ENCODE measurements around the gene LRP5. TPM values are rescaled to one million over a fixed set of nuclear protein-coding genes. Genes with fewer than 3 reads are reported as not detected.
A peak's percentile ranks its signal among the peaks of the same experiment; 100 is the strongest.
"Not testable (repeated sequence)": the region's sequence is repeated elsewhere in the genome, so short reads cannot be mapped to it uniquely, and the experiment has no call there.

LRP5 gene
- total RNA-seq, 1 experiment from 2014 or later = 13.7 TPM

DNA sequence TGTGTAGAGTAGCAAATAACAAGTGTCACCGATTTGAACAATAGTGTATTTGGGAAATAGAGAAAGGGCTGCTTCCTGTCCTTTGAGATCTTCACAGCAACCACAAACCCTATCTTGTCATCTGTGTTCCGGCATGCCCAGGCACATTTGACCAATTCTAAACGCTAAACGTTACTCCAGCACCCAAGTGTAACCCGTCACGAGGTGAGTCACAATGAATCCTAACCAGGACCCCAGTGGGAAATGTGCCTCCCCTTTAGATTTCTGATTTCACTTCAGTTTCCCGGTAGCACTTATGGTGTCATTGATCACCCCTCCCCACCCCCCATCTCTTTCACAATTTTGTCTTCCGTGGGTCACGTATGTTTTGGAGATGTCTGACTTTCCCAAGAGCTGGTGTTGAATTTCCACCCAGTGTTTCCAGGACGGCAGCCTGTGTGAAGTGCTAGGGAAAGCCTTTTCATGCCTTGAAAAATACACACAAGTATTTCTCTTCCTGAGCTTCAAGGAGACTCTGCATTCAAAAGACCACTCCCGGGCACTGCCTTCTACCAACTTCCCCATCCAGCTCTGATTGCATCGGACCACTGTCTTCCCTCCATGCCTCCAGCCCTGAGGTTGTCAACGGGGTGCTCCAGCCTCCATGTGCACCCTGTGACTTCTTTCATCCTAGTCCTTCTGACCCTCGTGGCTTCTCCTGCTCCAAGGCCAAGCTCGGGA, 30.1 kb upstream of the LRP5 start:
- DNase-seq (ENCODE audit: low spot score) = no peak

DNA sequence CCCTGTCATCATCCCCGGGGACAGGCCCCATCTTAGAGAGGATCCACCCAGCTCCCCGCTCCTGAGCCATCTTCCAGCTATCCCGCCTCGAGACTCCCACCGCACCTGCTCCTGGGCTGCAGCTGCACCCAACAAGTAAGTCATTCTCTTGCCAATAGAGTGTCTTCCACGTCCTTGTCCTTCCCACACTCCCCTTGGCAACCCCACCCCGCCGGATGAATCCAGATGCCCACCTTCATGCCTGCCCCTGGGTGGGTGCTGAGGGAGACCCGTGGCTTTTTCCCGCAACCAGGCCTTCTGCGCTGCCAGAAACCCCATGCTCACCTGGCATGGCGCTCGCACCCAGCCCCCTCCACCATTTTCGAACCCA, 29.5 kb upstream of the LRP5 start:
- DNase-seq (ENCODE audit: low spot score) = no peak

DNA sequence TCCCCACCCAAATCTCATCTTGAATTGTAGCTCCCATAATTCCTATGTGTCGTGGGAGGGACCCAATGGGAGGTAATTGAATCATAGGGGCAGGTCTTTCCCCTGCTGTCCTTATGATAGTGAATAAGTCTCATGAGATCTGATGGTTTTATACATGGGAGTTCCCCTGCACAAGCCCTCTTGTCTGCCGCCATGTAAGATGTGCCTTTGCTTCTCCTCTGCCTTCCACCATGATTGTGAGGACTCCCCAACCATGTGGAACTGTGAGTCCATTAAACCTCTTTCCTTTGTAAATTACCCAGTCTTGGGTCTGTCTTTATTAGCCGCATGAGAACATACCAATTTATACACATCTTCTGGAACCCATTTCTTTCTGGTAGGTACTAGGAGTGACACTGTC, 27.8 kb upstream of the LRP5 start:
- not testable (repeated sequence) for DNase-seq (ENCODE audit: low spot score)

DNA sequence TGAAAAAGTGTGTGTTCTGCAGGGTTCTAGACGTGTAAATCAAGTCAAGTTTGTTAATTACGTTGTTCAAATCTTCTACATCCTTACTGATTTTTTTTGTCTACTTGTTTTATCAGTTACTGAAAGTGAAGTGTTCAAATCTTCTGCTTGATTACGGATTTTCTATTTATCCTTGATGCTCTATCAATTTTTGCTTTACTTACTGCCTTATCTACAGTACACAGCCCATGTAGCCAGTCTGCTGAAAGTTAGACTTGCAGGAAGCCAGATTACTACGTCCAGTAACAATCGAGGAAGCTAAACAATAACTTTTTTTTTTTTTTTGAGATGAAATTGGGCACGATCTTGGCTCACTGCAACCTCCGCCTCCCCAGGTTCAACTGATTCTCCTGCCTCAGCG, 25.0 kb upstream of the LRP5 start:
- no peak for DNase-seq (ENCODE audit: low spot score)

DNA sequence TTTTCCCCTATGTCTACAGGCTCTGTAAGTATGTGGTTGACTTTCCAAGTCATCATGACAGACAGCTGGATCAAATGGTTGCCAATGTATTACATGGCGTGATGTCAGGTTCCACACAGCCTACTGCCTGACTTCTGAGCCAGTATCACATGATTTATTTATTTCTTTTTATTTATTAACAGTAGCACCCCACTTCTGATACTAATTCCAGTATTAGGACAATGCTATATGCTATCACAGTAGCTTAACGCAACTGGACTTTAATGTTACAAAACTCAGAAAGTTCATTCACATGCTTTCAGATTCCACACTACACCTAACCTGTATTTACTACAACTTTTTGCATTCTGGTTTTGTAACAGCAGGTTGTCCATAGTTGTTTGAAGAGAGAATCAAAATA, 22.9 kb upstream of the LRP5 start:
- DNase-seq (ENCODE audit: low spot score) = no peak

DNA sequence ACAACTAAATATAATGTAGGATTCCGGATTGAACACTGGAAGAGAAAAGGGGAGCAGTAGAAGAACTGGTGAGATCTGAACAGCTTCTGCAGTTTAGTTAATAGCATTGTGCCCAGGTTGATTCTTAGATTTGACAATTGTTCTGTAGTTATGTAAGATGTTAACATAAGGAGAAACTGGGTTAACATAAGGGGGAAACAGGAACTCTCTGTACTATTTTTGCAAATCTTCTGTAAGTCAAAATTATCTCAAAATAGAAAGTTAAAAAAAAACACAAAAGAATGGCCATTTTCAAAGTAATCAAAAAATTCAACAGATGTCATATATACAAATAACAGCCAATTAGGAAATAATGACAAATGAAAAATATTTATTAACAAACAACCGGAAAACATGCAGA, 18.7 kb upstream of the LRP5 start:
- no peak for DNase-seq (ENCODE audit: low spot score)

DNA sequence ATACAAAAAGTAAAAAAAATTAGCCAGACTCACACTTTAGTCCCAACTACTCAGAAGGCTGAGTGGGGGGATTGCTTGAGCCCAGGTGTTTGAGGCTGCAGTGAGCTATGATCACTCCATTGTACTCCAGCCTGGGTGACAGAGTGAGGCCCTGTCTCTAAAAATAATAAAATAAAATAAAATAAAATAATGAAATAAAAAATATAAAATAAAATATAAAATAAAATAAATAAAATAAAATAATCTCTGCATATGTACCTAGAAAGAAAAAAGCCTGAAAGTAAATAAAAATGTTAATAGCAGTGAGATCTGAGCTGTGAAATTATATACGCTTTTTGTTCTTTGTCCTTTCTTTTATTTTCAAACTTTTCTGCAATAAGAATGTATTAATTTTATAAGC, 17.1 kb upstream of the LRP5 start:
- DNase-seq (ENCODE audit: low spot score) = no peak

DNA sequence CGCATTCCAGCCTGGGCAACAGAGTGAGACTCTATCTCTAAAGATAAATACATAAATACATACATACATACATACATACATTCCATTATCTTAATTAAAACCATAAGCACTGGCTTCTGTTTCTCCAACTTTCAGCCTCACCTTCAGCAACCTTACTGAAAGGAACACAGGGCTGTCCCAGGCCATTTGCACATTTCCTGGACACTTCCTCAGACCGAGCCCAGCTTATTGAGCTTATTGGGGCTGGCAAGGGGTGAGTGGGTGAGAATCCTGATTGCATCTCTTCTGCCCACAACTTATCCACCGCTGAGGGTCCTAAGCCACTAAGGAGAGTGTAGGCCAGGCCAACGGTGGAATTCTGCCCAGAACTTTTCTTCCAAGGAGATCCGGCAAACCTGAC, 16.5 kb upstream of the LRP5 start:
- no peak for DNase-seq (ENCODE audit: low spot score)

DNA sequence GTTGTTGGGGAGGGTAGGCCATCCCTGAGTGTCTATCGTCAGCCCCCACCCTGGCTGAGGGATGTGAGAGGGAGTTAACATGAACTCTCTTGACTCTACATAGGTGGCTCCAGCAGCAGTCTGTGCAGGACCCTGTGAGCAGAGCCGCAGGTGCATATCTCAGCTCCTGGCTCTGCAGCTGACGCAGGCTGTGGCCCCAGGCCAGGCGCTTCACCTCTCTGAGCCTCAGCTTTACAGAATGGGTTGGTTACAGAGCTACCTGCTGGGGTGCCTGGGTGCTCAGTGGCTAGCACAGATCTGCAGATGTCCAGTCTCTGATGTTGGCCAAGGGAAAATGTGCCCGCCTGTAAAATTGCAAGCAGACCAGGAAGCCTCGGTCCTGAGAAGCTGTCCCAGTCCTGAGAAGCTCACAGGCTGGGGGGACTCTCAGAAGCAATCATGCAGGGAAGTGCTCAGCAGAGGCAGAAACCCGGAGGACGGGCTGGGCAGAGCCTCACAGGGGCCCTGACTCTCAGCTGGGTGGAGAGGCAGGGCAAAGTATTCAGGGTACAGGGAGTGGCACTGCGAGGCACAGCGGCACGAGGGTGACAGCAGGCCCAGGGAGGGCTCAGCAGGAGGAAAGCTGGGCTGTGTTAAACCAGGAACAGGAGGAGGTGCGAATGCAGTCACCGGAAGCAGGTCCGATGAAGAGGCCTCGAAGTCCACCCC, 15.9 kb upstream of the LRP5 start:
- no peak for DNase-seq (ENCODE audit: low spot score)

DNA sequence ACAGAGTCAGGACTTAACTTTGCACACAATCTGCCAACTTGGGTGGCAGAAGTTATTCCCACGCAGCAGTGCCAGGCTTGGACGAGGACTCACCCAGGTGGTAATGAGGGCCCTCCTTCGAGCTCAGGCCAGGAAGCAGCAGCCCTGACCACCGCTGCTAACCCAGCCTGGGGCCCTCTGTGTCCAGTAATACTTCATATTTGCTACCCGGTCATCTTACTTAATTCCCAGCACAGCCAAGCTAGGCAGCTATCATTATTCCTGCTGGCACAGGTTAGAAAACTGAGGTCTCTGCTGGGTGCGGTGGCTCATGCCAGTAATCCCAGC, 15.4 kb upstream of the LRP5 start:
- DNase-seq (ENCODE audit: low spot score) = no peak

DNA sequence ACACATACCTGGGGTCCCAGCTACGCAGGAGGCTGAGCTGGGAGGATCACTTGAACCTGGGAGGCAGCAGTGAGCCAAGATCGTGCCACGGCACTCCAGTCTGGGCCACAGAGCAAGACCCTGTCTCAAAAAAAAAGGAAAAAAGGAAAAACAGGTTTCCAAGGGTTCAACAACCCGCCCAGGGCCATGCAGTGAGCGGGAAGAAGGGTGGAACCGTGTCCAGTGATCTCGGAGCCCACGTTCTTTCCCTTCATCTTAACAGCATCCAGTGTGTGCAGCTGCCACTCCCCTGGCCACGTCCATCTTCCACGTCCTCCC, 14.9 kb upstream of the LRP5 start:
- DNase-seq (ENCODE audit: low spot score) = no peak

DNA sequence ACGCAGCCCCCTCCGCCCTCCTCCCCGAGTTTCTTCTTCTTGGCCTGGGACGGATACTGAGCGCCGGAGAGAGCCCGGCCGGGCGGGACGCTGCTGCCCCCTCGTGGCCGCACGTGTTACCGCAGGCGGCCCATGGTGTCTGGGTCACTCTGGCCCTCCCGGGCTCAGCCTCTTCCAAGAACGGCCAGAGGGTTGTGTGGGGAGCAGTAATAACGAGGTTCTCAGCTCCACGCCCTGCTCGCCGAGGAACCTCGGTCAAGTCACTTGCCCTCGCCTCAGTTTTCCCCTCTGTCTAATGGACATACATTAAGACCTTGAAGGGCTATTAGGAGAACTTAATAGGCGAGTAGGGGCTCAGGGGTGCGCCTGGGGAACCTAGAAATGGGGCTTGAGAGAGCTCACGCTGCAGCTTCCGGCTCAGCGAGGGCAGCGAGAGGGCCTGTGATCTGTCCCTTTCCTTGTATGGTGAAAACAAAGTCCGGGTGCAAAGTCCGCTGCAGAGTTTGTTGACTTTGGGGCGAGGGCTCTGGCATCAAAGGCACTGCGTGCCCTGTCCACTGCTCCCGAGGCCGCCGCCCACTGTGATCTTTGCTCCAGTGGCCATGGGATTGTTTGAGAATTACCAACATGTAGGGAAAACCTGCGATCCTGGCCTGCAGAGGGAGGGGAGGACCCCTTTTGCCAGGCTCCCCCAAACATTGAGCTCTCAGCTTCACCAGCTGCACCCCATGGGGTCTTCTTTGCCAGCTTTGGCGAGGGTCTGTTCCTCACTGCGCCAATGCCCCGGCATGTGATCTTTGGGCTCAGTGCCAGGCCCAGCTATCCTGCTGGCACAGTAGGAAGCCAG, 14.4 kb upstream of the LRP5 start:
- DNase-seq (ENCODE audit: low spot score) = peak; percentile 54

DNA sequence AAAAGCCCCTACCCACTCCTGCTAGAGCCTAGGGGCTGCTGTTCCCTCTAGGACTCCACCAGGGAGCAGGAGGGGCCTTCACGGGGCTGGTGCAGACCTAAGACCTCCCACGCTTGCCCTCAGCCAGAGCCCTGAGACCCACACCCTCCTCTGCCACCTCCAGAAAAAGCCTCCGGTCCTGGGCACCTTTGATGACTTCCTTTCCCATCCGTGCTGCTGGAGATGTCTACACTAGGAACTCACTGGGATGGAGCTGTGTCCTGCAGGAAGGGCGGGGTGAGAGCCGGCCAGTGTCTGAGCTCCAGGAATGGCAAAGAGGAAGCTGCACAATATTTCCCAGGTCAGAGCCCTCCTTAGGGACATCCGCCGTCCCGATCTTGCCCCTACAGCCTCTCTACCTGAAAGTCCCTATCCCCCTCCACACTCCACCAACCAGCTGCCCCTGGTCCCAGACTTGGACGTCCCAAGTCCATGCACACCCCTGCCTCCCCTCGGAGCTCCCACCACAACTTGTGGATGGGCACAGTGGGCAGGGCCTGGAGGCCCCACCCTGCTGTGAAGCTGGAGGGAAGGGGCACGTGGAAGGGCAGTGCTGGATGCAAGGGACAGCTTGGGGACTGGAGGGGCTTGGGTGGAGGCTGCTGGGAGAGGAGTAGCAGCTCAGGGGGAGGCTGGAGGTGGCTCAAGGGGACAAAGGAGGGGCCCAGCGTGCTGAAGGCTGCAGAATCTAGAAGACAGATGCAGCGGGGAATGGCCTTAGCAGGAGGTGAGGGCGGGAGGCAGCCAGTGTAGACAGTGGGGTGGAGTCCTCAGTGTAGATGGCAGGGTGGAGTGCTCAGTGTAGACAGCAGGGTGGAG, 13.5 kb upstream of the LRP5 start:
- DNase-seq (ENCODE audit: low spot score) = no peak

DNA sequence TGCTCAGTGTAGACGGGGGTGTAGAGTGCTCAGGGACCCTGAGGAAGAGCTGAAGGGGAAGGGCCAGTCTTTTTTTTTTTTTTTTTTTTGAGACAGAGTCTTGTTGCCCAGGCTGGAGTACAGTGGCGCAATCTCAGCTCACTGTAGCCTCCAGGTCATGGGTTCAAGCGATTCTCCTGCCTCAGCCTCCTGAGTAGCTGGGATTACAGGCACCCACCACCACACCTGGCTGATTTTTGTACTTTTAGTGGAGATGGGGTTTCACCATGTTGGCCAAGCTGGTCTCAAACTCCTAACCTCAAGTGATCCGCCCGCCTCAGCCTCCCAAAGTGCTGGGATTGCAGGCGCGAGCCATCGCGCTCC, 12.9 kb upstream of the LRP5 start:
- not testable (repeated sequence) for DNase-seq (ENCODE audit: low spot score)

DNA sequence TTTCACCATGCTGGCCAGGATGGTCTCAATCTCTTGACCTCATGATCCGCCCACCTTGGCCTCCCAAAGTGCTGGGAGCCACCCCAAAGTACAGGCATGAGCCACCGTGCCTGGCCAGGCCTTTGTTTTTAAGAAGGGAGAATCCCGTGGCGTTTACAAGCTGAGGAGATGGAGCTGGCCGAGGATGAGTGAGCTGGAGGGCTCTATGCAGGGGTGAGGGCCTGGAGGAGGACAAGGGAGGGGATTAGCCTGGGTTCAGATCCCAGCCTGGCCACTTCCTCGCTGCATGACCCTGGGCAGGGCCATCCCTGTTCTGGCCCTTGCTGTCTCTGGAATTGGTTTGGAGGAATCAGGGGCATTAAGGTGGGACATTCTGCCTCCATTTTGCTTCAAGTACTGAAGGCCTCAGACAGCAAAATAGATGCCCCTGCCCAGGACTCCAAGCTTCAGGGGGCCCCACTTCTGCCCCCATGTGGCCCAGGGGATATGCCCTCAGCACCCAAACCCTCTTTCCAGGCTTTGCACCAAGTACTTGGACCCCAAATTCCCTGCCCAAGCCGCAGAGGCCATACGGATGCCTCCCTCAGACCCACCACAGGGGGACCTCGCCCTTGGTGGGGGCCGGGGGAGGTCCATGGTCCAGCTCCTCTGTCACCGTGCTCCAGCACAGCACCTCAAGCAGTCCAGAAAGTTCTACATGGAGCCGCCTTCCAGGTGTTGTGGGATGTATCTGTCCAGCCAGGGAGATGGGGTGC, 12.1 kb upstream of the LRP5 start:
- no peak for DNase-seq (ENCODE audit: low spot score)

DNA sequence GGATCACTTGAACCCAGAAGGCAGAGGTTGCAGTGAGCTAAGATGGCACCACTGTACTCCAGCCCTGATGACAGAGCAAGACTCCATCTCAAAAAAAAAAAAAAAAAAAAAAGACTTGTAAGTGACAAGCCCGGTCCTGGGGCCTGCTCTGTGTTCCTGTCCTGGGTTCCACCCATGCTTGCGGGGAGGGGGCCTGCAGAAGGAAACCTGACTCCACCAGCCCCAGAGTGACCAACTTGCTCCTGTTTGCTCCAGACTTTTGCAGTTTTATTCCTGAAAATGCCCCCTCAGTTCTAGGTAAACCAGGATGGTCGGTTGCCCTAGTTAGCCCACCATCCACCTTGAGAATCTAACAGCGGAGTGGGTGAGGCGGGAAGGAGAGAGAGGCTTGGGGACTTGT, 10.1 kb upstream of the LRP5 start:
- DNase-seq (ENCODE audit: low spot score) = no peak

DNA sequence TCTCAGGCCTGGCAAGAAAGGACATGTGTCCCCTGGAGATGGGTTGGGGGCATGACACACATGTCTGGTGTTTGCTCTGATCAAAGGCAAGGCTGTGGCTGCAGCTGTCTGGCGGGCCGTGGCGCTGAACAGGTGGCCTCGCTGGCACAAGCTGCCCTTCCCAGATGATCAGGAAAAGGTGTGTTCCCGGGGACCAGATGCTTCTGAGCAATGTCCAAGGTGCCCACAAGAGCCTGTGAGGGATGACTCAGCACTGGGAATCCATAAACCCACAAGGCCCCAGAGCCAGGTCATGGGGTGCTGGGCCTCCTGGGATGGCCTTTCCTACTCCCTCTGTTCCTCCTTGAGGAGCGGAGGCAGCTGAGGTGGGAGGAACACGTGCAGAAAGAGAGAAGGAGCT, 9.7 kb upstream of the LRP5 start:
- peak; percentile 84 for DNase-seq (ENCODE audit: low spot score)

DNA sequence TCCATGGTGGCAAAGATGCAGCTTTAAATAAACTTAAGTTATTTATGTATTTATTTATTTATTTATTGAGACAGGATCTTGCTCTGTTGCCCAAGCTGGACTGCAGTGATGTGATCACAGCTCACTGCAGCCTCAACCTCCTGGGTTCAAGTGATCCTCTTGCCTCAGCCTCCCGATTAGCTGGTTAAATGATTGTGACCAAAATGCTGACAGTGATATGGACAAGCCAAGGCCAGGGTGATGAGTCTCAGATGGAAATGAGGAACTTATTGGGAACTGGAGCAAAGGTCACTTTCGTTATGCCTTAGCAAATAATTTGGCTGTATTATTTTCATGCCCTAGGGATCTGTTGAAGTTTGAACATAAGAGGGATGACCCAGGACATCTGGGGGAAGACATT, 9.3 kb upstream of the LRP5 start:
- DNase-seq (ENCODE audit: low spot score) = no peak

DNA sequence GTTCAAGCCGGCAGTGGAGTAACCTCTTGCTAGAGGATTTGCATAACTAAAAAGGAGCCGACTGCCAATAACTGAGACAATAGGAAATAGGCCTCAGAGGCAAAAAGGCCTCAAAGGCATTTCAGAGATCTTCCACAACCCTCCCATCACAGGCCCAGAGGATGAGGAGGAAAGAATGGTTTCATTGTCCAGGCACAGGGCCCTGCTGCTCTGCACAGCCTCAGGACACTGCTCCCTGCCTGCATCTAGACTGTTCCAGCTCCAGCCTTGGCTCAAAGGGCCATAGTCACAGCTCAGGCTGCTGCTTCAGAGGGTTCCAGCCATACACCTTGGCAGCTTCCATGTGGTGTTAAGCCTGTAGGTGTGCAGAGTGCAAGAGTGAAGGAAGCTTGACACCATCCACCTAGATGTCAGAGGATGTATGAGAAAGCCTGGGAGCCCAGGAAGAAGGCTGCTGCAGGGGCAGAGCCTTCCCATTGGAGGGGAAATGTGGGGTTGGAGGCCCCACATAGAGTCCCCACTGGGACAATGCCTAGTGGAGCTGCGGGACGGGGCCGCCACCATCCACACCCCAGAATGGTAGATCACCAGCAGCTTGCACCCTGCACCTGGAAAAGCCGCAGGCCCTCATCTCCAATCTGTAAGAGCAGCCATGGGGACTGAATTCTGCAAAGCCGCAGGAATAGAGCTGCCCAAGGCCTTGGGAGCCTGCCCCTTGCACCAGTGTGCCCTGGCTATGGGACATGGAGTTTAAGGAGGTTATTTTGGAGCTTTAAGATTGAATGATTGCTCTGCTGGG, 8.2 kb upstream of the LRP5 start:
- DNase-seq (ENCODE audit: low spot score) = no peak

DNA sequence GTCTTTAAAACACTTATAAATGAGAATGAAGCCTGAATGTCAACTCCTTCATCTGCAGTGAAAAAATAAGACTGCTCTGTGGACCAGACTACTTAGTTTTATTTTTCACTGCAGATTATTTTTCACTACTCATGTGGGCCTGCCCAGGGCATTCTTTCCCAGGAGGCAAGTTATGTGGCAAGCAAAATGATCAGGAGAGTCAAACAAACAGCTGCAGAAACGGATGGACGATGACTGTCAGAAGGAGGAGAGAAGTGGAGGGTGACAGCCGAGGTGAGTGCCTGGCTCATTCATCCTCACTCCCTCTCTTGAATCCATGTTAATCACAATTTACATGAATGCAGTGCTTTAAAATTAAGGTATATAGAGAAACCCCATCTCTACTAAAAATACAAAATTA, 5.8 kb upstream of the LRP5 start:
- DNase-seq (ENCODE audit: low spot score) = no peak

DNA sequence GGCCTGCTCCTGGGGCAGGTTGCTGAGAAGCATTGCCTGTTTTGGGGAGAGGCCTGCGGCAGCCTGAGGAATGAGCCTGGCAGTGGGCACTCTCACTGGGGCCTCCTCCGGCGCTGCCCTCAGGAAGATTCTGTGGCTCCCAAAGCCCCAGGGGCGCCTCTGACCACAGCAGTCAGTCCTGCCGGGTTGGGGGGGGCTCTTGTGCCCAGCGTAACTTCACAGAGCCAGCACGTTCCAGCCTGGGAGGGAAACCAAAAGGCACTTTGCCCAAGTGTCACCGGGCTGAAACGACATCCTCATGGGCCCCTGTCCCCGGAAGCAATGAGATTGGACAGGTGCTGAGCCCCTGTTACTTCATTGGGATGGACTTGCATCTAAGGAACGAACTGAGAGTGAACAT, 4.3 kb upstream of the LRP5 start:
- no peak for DNase-seq (ENCODE audit: low spot score)
